GM13976 (cell line): ENCODE measurements around the gene HOXD9.

ENCODE experiments used
- DNase-seq: peaks from one replicate; pipeline ENCODE4 v3.0.0; 2012; ENCODE audit warnings: low spot score
- in situ Hi-C: fragments of 300-500 bp; cut with MboI; formaldehyde crosslinking; loops from one replicate; pipeline ENCODE4 v1.12.0; 2022; ENCODE audit warnings: low sequenced_read_pairs, mixed read lengths, inconsistent platforms; ENCODE audit not compliant: unreplicated experiment
- TF ChIP-seq, protein P1 (sequence below): IDR thresholded peaks from 2 replicates; pipeline ENCODE4 v1.5.1; 2012; ENCODE audit warnings: borderline replicate concordance, mild to moderate bottlenecking; ENCODE audit not compliant: insufficient read depth; ENCODE audit errors: extremely low read depth, missing control alignments, control extremely low read depth

The HOXD9 gene

GRCh38 chr2:176090862-176091261 lies 31.7 kb upstream of the HOXD9 start:
- no peak for DNase-seq
- in situ Hi-C loops = loop anchor here (25.0 kb wide), 1 partner anchor 729 kb away; no protein-coding TSS in a partner anchor
- TF ChIP-seq, protein P1, sequence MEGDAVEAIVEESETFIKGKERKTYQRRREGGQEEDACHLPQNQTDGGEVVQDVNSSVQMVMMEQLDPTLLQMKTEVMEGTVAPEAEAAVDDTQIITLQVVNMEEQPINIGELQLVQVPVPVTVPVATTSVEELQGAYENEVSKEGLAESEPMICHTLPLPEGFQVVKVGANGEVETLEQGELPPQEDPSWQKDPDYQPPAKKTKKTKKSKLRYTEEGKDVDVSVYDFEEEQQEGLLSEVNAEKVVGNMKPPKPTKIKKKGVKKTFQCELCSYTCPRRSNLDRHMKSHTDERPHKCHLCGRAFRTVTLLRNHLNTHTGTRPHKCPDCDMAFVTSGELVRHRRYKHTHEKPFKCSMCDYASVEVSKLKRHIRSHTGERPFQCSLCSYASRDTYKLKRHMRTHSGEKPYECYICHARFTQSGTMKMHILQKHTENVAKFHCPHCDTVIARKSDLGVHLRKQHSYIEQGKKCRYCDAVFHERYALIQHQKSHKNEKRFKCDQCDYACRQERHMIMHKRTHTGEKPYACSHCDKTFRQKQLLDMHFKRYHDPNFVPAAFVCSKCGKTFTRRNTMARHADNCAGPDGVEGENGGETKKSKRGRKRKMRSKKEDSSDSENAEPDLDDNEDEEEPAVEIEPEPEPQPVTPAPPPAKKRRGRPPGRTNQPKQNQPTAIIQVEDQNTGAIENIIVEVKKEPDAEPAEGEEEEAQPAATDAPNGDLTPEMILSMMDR = no peak

- TF ChIP-seq, protein P1 = no peak
- DNase-seq = no peak
- in situ Hi-C loops = loop anchor here (25.0 kb wide), 1 partner anchor 729 kb away; no protein-coding TSS in a partner anchor
Measured at GRCh38 chr2:176091329-176092258, 30.9 kb upstream of the HOXD9 start.

DNA sequence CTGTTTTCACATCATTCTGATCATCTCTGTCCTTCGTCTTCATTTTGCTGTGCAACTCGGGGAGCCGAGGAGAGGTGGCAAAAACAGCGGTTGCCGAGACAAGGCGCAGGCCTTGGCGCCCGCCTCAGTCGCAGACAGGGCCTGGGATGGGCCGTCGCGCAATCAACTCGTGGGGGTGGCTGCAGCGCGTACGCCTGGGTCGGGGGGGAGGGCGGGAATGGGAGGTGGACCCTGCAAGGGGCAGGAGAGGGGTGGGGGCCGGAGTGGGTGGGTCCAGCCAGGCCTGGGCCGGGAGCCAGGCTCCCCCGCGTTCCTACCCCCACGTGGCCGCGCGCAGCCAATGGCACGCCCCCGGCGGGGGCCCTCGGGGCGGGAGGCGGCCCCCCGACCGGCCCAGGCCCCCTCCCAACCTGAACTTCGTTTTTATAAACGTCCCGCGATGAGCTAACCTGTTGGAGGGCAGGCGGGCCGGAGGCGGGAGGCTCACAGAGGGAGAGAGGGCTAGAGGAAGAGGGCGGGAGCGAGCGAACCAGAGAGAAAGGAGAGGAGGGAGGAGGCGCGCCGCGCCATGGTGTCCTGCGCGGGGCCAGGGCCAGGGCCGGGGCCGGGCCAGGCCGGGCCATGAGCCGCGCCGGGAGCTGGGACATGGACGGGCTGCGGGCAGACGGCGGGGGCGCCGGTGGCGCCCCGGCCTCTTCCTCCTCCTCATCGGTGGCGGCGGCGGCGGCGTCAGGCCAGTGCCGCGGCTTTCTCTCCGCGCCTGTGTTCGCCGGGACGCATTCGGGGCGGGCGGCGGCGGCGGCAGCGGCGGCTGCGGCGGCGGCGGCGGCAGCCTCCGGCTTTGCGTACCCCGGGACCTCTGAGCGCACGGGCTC lies 30.0 kb upstream of the HOXD9 start, which contains the start of gene HOXD13:
TSS of gene HOXD13 (plus strand) at position 452 of the 875 bp plus-strand sequence. CDS start at position 622, 170 bp downstream.
- TF ChIP-seq, protein P1 = no peak
- DNase-seq = no peak
- in situ Hi-C loops = loop anchor here (25.0 kb wide), 1 partner anchor 730 kb away; no protein-coding TSS in a partner anchor

DNA sequence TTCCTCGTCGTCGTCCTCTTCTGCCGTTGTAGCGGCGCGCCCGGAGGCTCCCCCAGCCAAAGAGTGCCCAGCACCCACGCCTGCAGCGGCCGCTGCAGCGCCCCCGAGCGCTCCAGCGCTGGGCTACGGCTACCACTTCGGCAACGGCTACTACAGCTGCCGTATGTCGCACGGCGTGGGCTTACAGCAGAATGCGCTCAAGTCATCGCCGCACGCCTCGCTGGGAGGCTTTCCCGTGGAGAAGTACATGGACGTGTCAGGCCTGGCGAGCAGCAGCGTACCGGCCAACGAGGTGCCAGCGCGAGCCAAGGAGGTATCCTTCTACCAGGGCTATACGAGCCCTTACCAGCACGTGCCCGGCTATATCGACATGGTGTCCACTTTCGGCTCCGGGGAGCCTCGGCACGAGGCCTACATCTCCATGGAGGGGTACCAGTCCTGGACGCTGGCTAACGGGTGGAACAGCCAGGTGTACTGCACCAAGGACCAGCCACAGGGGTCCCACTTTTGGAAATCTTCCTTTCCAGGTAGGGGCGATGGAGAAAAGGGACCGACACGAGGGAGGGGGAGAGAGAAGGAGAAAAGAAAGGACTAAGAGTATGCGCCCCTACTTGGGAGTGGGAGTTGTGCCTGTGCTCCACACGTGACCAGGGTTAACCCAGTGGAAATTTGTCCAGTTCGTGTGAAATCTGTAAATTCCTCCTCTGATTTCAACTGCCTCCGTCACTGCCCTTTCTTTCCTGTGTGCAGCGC lies 29.2 kb upstream of the HOXD9 start:
- DNase-seq = no peak
- in situ Hi-C loops = loop anchor here (25.0 kb wide), 1 partner anchor 731 kb away; no protein-coding TSS in a partner anchor
- TF ChIP-seq, protein P1 = no peak

DNA sequence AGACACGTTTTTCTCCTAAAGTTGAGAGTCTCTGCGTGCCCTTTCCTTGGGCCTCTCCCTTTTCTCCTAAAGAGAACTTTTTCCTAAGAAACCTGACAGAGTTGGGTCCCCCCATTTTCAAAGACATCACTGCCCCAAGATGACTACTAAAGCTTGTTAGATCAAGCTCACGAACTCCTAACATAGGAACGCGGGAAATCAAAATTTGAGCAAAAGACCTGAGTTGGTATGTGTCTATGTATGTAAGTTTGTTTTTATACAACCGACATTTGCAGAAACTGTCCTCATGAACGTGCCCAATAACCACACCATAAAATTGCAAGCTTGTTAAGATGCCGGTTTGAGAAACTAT lies 28.6 kb upstream of the HOXD9 start:
- DNase-seq = no peak
- in situ Hi-C loops = loop anchor here (25.0 kb wide), 1 partner anchor 732 kb away; no protein-coding TSS in a partner anchor
- TF ChIP-seq, protein P1 = no peak

DNA sequence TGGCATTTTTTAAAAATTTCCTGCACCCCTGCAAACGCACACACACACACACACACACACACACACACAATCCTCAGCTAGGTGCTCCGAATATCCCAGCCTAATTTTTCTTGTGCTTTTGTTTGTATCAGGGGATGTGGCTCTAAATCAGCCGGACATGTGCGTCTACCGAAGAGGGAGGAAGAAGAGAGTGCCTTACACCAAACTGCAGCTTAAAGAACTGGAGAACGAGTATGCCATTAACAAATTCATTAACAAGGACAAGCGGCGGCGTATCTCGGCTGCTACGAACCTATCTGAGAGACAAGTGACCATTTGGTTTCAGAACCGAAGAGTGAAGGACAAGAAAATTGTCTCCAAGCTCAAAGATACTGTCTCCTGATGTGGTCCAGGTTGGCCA lies 28.2 kb upstream of the HOXD9 start:
- DNase-seq = no peak
- TF ChIP-seq, protein P1 = no peak
- in situ Hi-C loops = loop anchor here (25.0 kb wide), 1 partner anchor 732 kb away; no protein-coding TSS in a partner anchor
